Heart right ventricle (tissue), 16 donors: ENCODE measurements around the gene RIPOR2. TPM values are rescaled to one million over a fixed set of nuclear protein-coding genes. Genes with fewer than 3 reads are reported as not detected.

ENCODE experiments used
- ATAC-seq, 8 donors: fragments of 200-7000 bp; cut with Tn5 transposase; one replicate each; pipeline ENCODE4 v1.9.1; 2020; ENCODE audit warnings: mild to moderate bottlenecking in 8 of 8, moderate library complexity in 8 of 8, moderate number of reproducible peaks in 1 of 8
- DNase-seq, 2 donors: peaks; one replicate each; pipeline ENCODE4 v3.0.0-alpha.2; 2020
- H3K27ac ChIP-seq, 10 donors: fragments of 200-600 bp; sonication (generic) in 2 of 10; one replicate each; pipeline versions ENCODE4 v1.5.0 to v1.8.0; 2020 to 2022; ENCODE audit warnings: mild to moderate bottlenecking in 3 of 10
- H3K27me3 ChIP-seq, 7 donors: fragments of 200-600 bp; one replicate each; pipeline ENCODE4 v1.8.0; 2021 to 2022; ENCODE audit warnings: mild to moderate bottlenecking in 2 of 7
- H3K36me3 ChIP-seq, 9 donors: fragments of 200-600 bp; sonication (generic) in 1 of 9; one replicate each; pipeline versions ENCODE4 v1.5.0 to v1.8.0; 2020 to 2022; ENCODE audit warnings: mild to moderate bottlenecking in 2 of 9
- H3K4me1 ChIP-seq, 9 donors: fragments of 200-600 bp; sonication (generic) in 1 of 9; one replicate each; pipeline versions ENCODE4 v1.5.0 to v1.8.0; 2020 to 2022; ENCODE audit warnings: mild to moderate bottlenecking in 4 of 9
- H3K4me3 ChIP-seq, 10 donors: fragments of 200-600 bp; sonication (generic) in 2 of 10; one replicate each; pipeline versions ENCODE4 v1.5.0 to v1.8.0; 2020 to 2022; ENCODE audit warnings: mild to moderate bottlenecking in 7 of 10, moderate library complexity in 2 of 10
- H3K9me3 ChIP-seq, 11 donors: fragments of 200-600 bp in 10 of 11; sonication (generic) in 2 of 11; one replicate each; pipeline versions ENCODE4 v1.5.0 to v1.8.0; 2013 to 2022; ENCODE audit warnings: mild to moderate bottlenecking in 2 of 11, control low read depth in 1 of 11, moderate library complexity in 1 of 11
- CTCF ChIP-seq, 9 donors: fragments of 200-600 bp; sonication (generic) in 2 of 9; IDR thresholded peaks; one replicate each; pipeline versions ENCODE4 v1.5.0 to v1.8.0; 2021 to 2022; ENCODE audit warnings: antibody characterized with exemption in 9 of 9, mild to moderate bottlenecking in 5 of 9, moderate library complexity in 1 of 9
- WGBS, 2 donors: extraction: QIAGEN DNeasy Blood & Tissue Kit; methylation state at CpG; one replicate each; pipeline ENCODE4 v1.1.7; 2013; ENCODE audit warnings: inconsistent platforms in 1 of 2; 5-methylcytosine and 5-hydroxymethylcytosine counted together
- intact Hi-C, 10 donors: fragments of 100-400 bp; cut with DNase I; formaldehyde crosslinking; loops; one replicate each; pipeline versions ENCODE4 v1.11.1 to v1.14.2; 2022
- polyA plus RNA-seq, 2 donors: library from polyadenylated mRNA; stranded (reverse); fragments of 200-250 nt; gene quantifications; one replicate each; pipeline ENCODE4 v1.2.3, GENCODE V29; 2013
- total RNA-seq, 10 donors: library from RNA; stranded (reverse); fragmentation: NEBNext Ultra II Directional in 3 of 10; extraction: Animal tissue kit (Norgen Biotek cat#: 25700) in 3 of 10; gene quantifications; one replicate each; pipeline versions ENCODE4 v1.2.1 to v1.2.4, GENCODE V29; 2021 to 2023
- donor health status: Arrhythmogenic right ventricular cardiomyopathy.
- donor health status: ischemic (EF 13 %, LVEDD 7.1; RV severe dilation, severe dysfunction).
- donor health status: healthy with polysubstance abuse.
- donor health status: DM: no; HTN: yes; CAD: no.
- donor health status: DM: no; HTN: no; CAD: no.
- donor health status: ischemic (EF 25% LVEDD 6.9; RV normal size, moderate dysfunction).
- donor health status: ischemic (EF 25% LVEDD 5.7; RV mildly dilated, moderate dysfunction).
- donor health status: healthy.
- donor health status: DM: yes; HTN: yes; CAD: no.
- donor health status: Ischemic cardiomyopathy.
- donor health status: ischemic (EF 35%, LVEDD 5.7; RV mildly dilated, moderate dysfunction).
- donor health status: nonischemic (EF 11% LVEDD 7.7; RV severe dilation, severe dysfunction).
- donor health status: DM: yes; HTN: yes; CAD: no.
- donor health status: PGD.
- donor health status: ischemic (EF 29% LVEDD 5.4; RV normal size, mild dysfunction).
- donor health status: nonischemic (EF 23%, LVEDD 6.1; RV moderate dilation, normal function).

Gene RIPOR2
- total and polyA plus RNA-seq, 12 donors, result 1.2 to 14.5 (median 3.6) TPM

GRCh38 chr6:24788031-24788665 lies 147.6 kb downstream of the RIPOR2 start:
- ATAC-seq (no peak), DNase-seq (no peak)
- no peak overlapping the region for H3K27ac ChIP-seq
- 98% methylated on average over 4 of the region's 4 CpGs for WGBS, 2 donors
- H3K27me3 ChIP-seq, result no peaks in the 10 kb centered on the region
- peaks cover 0 to 54% (median 15%) of the 10 kb centered on the region in 9 donors for H3K36me3 ChIP-seq
- no peaks in the 10 kb centered on the region for H3K9me3 ChIP-seq
- H3K4me1 ChIP-seq, result no peaks in the 10 kb centered on the region
- no peak overlapping the region for H3K4me3 ChIP-seq
- intact Hi-C loops, result no loop called here
- TF ChIP-seq CTCF (IDR thresholded peaks at IDR 0.05), result no peak

- peaks cover 0 to 54% (median 8%) of the 10 kb centered on the region in 9 donors for H3K36me3 ChIP-seq
- no peaks in the 10 kb centered on the region for H3K27me3 ChIP-seq
- DNase-seq, result no peak
- intact Hi-C loops, result no loop called here
- peaks cover 0 to 35% (median 10%) of the 10 kb centered on the region in 9 donors for H3K4me1 ChIP-seq
- H3K9me3 ChIP-seq, result no peaks in the 10 kb centered on the region
- no peak overlapping the region for H3K27ac ChIP-seq
- WGBS, 2 donors, result 96 to 98% methylated on average over 4 of the region's 4 CpGs
- no peak for TF ChIP-seq CTCF (IDR thresholded peaks at IDR 0.05)
- ATAC-seq, result no peak
- H3K4me3 ChIP-seq, result no peak overlapping the region
Observed at GRCh38 chr6:24780206-24780605, 155.6 kb downstream of the RIPOR2 start.

GRCh38 chr6:24779416-24780016 lies 156.2 kb downstream of the RIPOR2 start:
- TF ChIP-seq CTCF (IDR thresholded peaks at IDR 0.05), result no peak
- 42 to 44% methylated on average over 3 of the region's 3 CpGs for WGBS, 2 donors
- ATAC-seq, result no peak
- DNase-seq, result no peak
- H3K4me3 ChIP-seq, result no peak overlapping the region
- peaks cover 0 to 35% (median 10%) of the 10 kb centered on the region in 9 donors for H3K4me1 ChIP-seq
- H3K27me3 ChIP-seq, result no peaks in the 10 kb centered on the region
- H3K9me3 ChIP-seq, result no peaks in the 10 kb centered on the region
- H3K36me3 ChIP-seq, result peaks cover 0 to 47% (median 2%) of the 10 kb centered on the region in 9 donors
- intact Hi-C loops, result loop anchor here in 4 of 10 donors (5.0 to 10.0 kb wide), 4 partner anchors 55 to 285 kb away; partner anchors contain the start of gene C6orf62 (in 2 of the 4)
- no peak overlapping the region for H3K27ac ChIP-seq

- intact Hi-C loops, result loop anchor here in 4 of 10 donors (5.0 to 10.0 kb wide), 4 partner anchors 54 to 286 kb away; partner anchors contain the start of gene C6orf62 (in 2 of the 4)
- H3K36me3 ChIP-seq, result peaks cover 0 to 40% (median 2%) of the 10 kb centered on the region in 9 donors
- H3K4me3 ChIP-seq, result no peak overlapping the region
- ATAC-seq (no peak), DNase-seq (no peak)
- H3K27ac ChIP-seq, result no peak overlapping the region
- no peaks in the 10 kb centered on the region for H3K27me3 ChIP-seq
- no peak for TF ChIP-seq CTCF (IDR thresholded peaks at IDR 0.05)
- H3K9me3 ChIP-seq, result no peaks in the 10 kb centered on the region
- peaks cover 0 to 41% (median 10%) of the 10 kb centered on the region in 9 donors for H3K4me1 ChIP-seq
Observed at GRCh38 chr6:24778878-24779277, 156.9 kb downstream of the RIPOR2 start.
